CD4-positive, CD25-positive, alpha-beta regulatory T cell (primary cell): Measurements from ENCODE around the gene STAG1. TPM values are rescaled to one million over a fixed set of nuclear protein-coding genes. Genes with fewer than 3 reads are reported as not detected.

ENCODE experiments used
- ATAC-seq, 2 donors: fragments of 150-1000 bp; cut with Tn5 transposase; one replicate each; pipeline ENCODE4 v1.10.0; 2021; ENCODE audit warnings: low read depth in 2 of 2, moderate number of reproducible peaks in 2 of 2, moderate library complexity in 1 of 2
- DNase-seq, 3 donors: peaks; one replicate each; pipeline versions ENCODE4 v3.0.0 to v3.0.0-alpha.2; 2012 to 2022; ENCODE audit warnings: mixed read lengths in 1 of 3
- H3K27ac ChIP-seq: one replicate; pipeline ENCODE4 v1.7.0; 2013; ENCODE audit warnings: mild to moderate bottlenecking, low read length; ENCODE audit not compliant: insufficient read depth, poor library complexity, severe bottlenecking
- H3K27me3 ChIP-seq: one replicate; pipeline ENCODE4 v1.7.0; 2013; ENCODE audit warnings: low read length; ENCODE audit not compliant: control insufficient read depth, insufficient read depth
- H3K36me3 ChIP-seq: one replicate; pipeline ENCODE4 v1.7.0; 2013; ENCODE audit warnings: mild to moderate bottlenecking, low read length, moderate library complexity; ENCODE audit not compliant: control insufficient read depth, insufficient read depth
- H3K4me1 ChIP-seq: 2 replicates; pipeline ENCODE4 v1.7.0; 2013; ENCODE audit warnings: mild to moderate bottlenecking, low read length; ENCODE audit not compliant: insufficient read depth, control insufficient read depth, poor library complexity, severe bottlenecking
- H3K4me3 ChIP-seq: one replicate; pipeline ENCODE4 v1.7.0; 2013; ENCODE audit warnings: low read depth, mild to moderate bottlenecking, low read length, moderate library complexity
- H3K9me3 ChIP-seq, 2 experiments: 1 replicate in 1 of 2; 2 replicates in 1 of 2; pipeline ENCODE4 v1.7.0; 2013; ENCODE audit warnings: low read length in 2 of 2, mild to moderate bottlenecking in 1 of 2, moderate library complexity in 1 of 2; ENCODE audit not compliant: control insufficient read depth in 2 of 2
- H3K27ac Mint-ChIP-seq, 3 donors: one replicate each; pipeline ENCODE4 v1.8.0; 2020 to 2022; ENCODE audit warnings: mild to moderate bottlenecking in 3 of 3, mixed read lengths in 3 of 3, moderate library complexity in 2 of 3
- H3K27me3 Mint-ChIP-seq: one replicate; pipeline ENCODE4 v1.8.0; 2022; ENCODE audit warnings: mild to moderate bottlenecking, mixed read lengths
- H3K36me3 Mint-ChIP-seq: one replicate; pipeline ENCODE4 v1.8.0; 2020; ENCODE audit warnings: mixed read lengths
- H3K4me1 Mint-ChIP-seq, 4 donors: one replicate each; pipeline ENCODE4 v1.8.0; 2020 to 2022; ENCODE audit warnings: mixed read lengths in 4 of 4, mild to moderate bottlenecking in 1 of 4
- H3K4me3 Mint-ChIP-seq, 4 donors: one replicate each; pipeline ENCODE4 v1.8.0; 2020 to 2022; ENCODE audit warnings: mild to moderate bottlenecking in 4 of 4, mixed read lengths in 4 of 4, moderate library complexity in 3 of 4
- H3K9me3 Mint-ChIP-seq, 7 donors: one replicate each; pipeline ENCODE4 v1.8.0; 2020 to 2022; ENCODE audit warnings: mixed read lengths in 7 of 7, mild to moderate bottlenecking in 3 of 7, moderate library complexity in 2 of 7
- polyA plus RNA-seq, 4 donors: library from polyadenylated mRNA; unstranded; fragments of 300-500 nt; fragmentation: Illumina TruSeq; gene quantifications; one replicate each; pipeline ENCODE4 v1.2.3, GENCODE V29; 2021
- total RNA-seq: library from RNA; stranded (reverse); gene quantifications from one replicate; pipeline ENCODE4 v1.2.3, GENCODE V29; 2022

STAG1 gene
- total and polyA plus RNA-seq, 5 donors from 2014 or later: 16.0 to 58.6 (median 21.3) TPM

DNA sequence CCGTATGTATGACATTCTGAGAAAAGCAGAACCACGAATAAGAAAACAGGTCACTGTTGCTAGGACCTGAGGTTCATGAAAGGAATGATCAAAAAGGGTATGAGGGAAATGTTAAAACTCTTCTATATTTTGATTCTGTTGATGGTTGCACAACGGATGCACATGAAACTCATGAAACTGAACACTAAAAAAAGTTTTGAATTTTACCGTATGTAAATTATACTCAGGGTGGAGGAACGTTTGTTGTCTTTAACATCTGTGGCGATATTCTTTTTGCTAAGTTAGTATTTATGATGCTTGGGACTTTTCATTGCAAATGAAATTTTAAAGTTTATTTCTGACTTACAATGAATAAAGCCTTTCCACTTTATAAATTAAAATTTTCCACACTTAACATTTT is 55.4 kb downstream of the STAG1 start:
- Histone ChIP-seq H3K27me3 (no peaks in the 10 kb centered on the region), H3K4me1 (no peaks in the 10 kb centered on the region), H3K9me3 (peaks cover 48 to 63% of the 10 kb centered on the region in 2 experiments), H3K36me3 (peaks cover 5% of the 10 kb centered on the region), H3K27ac (no peak overlapping the region), H3K4me3 (no peak overlapping the region)
- H3K36me3 Mint-ChIP-seq: peaks cover 40% of the 10 kb centered on the region
- H3K4me3 Mint-ChIP-seq: no peak overlapping the region
- ATAC-seq (no peak), DNase-seq (no peak)
- no peaks in the 10 kb centered on the region for H3K27me3 Mint-ChIP-seq
- H3K9me3 Mint-ChIP-seq: peaks cover 4 to 56% (median 18%) of the 10 kb centered on the region in 7 donors
- H3K4me1 Mint-ChIP-seq: peaks cover 25 to 46% (median 36%) of the 10 kb centered on the region in 4 donors
- H3K27ac Mint-ChIP-seq: no peak overlapping the region

DNA sequence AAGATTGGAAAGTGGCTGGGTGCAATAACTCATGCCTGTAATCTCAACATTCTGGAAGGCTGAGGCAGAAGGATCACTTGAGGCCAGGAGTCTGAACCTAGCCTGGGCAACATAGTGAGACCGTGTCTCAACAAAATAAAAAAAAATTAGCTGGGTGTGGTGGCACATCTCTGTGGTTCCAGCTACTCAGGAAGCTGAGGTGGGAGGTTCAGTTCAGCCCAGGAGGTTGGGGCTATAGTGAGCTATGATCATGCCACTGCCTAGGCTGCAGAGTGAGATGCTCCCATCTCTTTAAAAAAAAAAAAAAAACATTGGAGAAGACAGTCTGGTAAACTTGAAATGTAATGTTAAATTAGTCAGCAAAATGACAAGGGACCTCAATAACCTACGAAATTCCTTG is 57.9 kb downstream of the STAG1 start:
- H3K9me3 Mint-ChIP-seq: peaks cover 7 to 60% (median 24%) of the 10 kb centered on the region in 7 donors
- H3K4me3 Mint-ChIP-seq: peak overlapping the region in 1 of 4 donors; percentile 62
- H3K27ac Mint-ChIP-seq: no peak overlapping the region
- H3K4me3 ChIP-seq: peak overlapping the region; percentile 14
- H3K36me3 ChIP-seq: peaks cover 5% of the 10 kb centered on the region
- no peak overlapping the region for H3K27ac ChIP-seq
- DNase-seq (peak in 1 of 3 donors; percentile 55), ATAC-seq (no peak)
- peaks cover 27 to 45% (median 36%) of the 10 kb centered on the region in 4 donors for H3K4me1 Mint-ChIP-seq
- peaks cover 44% of the 10 kb centered on the region for H3K36me3 Mint-ChIP-seq
- H3K9me3 ChIP-seq: peaks cover 48 to 60% of the 10 kb centered on the region in 2 experiments
- H3K4me1 ChIP-seq: peaks cover 11% of the 10 kb centered on the region
- H3K27me3 Mint-ChIP-seq: no peaks in the 10 kb centered on the region
- no peaks in the 10 kb centered on the region for H3K27me3 ChIP-seq

DNA sequence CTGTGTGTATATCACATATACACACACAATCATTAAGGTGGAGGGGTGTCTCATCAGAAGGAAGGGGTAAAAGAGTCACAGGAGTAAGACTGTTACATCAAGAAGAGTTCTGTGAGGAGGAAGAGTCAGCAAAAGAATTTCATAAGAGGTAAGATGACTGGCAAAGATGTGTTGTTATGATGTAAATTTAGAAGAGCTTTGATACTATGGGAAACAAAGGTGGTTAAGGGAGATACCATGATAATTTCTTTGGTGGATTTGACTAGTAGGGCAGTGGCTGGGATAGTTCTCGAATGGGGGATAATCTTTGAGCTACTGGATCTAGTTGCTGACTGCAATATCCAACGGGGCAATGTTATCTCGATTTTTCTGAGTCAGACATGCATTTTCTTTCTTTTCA is 61.6 kb downstream of the STAG1 start:
- Histone ChIP-seq H3K4me1 (peaks cover 11% of the 10 kb centered on the region), H3K9me3 (peaks cover 26 to 33% of the 10 kb centered on the region in 2 experiments), H3K4me3 (no peak overlapping the region), H3K36me3 (peaks cover 2% of the 10 kb centered on the region), H3K27ac (no peak overlapping the region), H3K27me3 (no peaks in the 10 kb centered on the region)
- ATAC-seq: no peak
- Mint-ChIP-seq H3K9me3 (peaks cover 5 to 33% (median 10%) of the 10 kb centered on the region in 7 donors), H3K27ac (peak overlapping the region in 1 of 3 donors; percentile 69), H3K27me3 (no peaks in the 10 kb centered on the region), H3K36me3 (peaks cover 31% of the 10 kb centered on the region), H3K4me1 (peaks cover 26 to 51% (median 40%) of the 10 kb centered on the region in 4 donors), H3K4me3 (peak overlapping the region in 1 of 4 donors; percentile 2)
- DNase-seq: no peak

DNA sequence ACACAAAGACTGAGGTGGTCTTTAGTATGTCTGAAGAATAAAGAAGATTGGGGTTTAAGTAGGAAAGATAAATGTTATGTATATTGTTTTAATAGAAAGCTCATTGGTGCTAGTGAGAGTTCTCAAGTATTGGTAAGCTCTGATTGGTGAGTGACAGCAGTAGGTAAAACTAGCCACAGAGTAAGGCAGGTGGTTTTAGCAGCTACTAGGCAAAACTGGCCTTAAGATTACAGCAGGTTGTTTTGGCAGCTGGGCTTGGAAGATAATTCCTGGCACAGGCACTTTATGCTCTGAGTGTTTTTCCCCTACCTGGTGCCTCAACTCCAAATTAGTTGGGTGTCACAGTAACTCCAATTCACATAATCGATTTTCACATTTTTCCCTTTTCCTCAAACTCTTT is 66.3 kb downstream of the STAG1 start:
- Mint-ChIP-seq H3K36me3 (peaks cover 22% of the 10 kb centered on the region), H3K4me1 (peaks cover 36 to 54% (median 49%) of the 10 kb centered on the region in 4 donors), H3K4me3 (no peak overlapping the region), H3K9me3 (peaks cover 3 to 9% (median 5%) of the 10 kb centered on the region in 7 donors), H3K27ac (no peak overlapping the region), H3K27me3 (no peaks in the 10 kb centered on the region)
- H3K36me3 ChIP-seq: no peaks in the 10 kb centered on the region
- peaks cover 0 to 4% of the 10 kb centered on the region in 2 experiments for H3K9me3 ChIP-seq
- no peak overlapping the region for H3K27ac ChIP-seq
- H3K4me1 ChIP-seq: peaks cover 8% of the 10 kb centered on the region
- H3K4me3 ChIP-seq: no peak overlapping the region
- no peak for DNase-seq
- H3K27me3 ChIP-seq: no peaks in the 10 kb centered on the region
- no peak for ATAC-seq

DNA sequence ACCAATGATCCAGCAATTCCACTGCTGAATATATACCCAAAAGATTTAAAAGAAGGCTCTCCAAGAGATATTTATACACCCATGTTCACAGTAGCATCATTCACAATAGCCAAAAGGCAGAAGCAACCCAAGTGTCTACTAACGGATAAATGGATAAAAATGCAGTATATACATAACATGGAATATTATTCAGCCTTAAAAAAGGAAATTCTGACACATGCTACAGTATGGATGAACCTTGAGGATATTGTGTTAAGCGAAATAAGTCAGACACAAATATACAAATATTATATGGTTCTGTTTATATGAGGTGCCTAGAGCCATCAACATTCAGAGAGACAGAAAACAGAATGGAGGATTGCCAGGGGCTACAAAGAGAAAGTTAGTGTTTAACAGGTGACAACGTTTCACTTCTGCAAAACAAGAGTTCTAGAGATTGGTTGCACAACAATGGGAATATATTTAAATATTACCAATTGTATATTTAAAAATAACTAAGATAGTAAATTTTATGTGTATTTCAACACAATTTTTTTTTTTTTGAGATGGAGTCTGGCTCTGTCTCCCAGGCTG is 69.4 kb downstream of the STAG1 start:
- peaks cover 0 to 9% (median 0%) of the 10 kb centered on the region in 7 donors for H3K9me3 Mint-ChIP-seq
- peak overlapping the region in 1 of 3 donors; percentile 29 for H3K27ac Mint-ChIP-seq
- H3K4me1 ChIP-seq: no peaks in the 10 kb centered on the region
- H3K4me3 ChIP-seq: no peak overlapping the region
- no peaks in the 10 kb centered on the region for H3K27me3 Mint-ChIP-seq
- peaks cover 7% of the 10 kb centered on the region for H3K36me3 Mint-ChIP-seq
- H3K36me3 ChIP-seq: no peaks in the 10 kb centered on the region
- no peak for ATAC-seq
- DNase-seq: no peak
- H3K27me3 ChIP-seq: no peaks in the 10 kb centered on the region
- H3K4me3 Mint-ChIP-seq: no peak overlapping the region
- H3K27ac ChIP-seq: no peak overlapping the region
- peaks cover 0 to 4% of the 10 kb centered on the region in 2 experiments for H3K9me3 ChIP-seq
- H3K4me1 Mint-ChIP-seq: peaks cover 17 to 42% (median 32%) of the 10 kb centered on the region in 4 donors

DNA sequence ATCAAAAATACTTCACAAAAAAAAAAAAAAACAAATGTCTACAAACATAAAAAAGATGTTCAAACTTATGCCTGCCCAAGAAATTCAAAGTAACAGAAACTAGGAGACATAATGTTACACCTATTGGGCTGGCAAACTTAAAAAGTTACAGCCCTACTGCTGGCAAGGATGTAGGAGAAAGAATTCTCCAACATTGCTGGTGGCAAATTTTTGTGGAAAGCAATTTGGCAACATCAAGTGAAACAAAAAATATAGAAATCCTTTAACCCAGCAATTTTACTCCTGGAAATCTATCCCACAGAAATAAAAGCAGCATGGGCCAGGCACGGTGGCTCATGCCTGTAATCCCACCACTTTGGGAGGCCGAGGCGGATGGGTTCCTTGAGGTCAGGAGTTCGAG is 73.2 kb downstream of the STAG1 start:
- Histone ChIP-seq H3K4me3 (no peak overlapping the region), H3K4me1 (peaks cover 10% of the 10 kb centered on the region), H3K9me3 (peaks cover 0 to 4% of the 10 kb centered on the region in 2 experiments), H3K27ac (no peak overlapping the region), H3K36me3 (no peaks in the 10 kb centered on the region), H3K27me3 (no peaks in the 10 kb centered on the region)
- H3K27me3 Mint-ChIP-seq: no peaks in the 10 kb centered on the region
- peaks cover 0 to 7% (median 0%) of the 10 kb centered on the region in 7 donors for H3K9me3 Mint-ChIP-seq
- peaks cover 17 to 49% (median 37%) of the 10 kb centered on the region in 4 donors for H3K4me1 Mint-ChIP-seq
- no peak for ATAC-seq
- H3K36me3 Mint-ChIP-seq: peaks cover 3% of the 10 kb centered on the region
- H3K4me3 Mint-ChIP-seq: no peak overlapping the region
- H3K27ac Mint-ChIP-seq: no peak overlapping the region
- no peak for DNase-seq

DNA sequence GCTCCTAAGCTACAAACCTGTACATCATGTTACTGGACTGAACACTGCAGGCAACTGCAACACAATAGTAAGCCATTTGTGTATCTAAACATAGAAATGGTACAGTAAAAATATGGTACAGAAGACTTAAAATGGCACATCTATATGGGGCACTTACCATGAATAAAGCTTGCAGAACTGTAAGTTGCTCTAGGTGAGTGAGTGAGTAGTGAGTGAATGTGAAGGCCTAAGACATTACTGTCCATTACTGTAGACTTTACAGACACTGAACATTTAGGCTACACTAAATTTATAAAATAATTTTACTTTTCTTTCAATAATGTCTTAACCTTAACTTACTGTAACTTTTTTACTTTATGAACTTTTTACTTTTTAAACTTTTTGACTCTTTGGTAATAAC is 76.2 kb downstream of the STAG1 start:
- H3K4me1 Mint-ChIP-seq: peaks cover 21 to 70% (median 43%) of the 10 kb centered on the region in 4 donors
- H3K4me3 Mint-ChIP-seq: no peak overlapping the region
- H3K36me3 Mint-ChIP-seq: peaks cover 12% of the 10 kb centered on the region
- no peaks in the 10 kb centered on the region for H3K27me3 ChIP-seq
- H3K4me1 ChIP-seq: peaks cover 10% of the 10 kb centered on the region
- no peak overlapping the region for H3K27ac ChIP-seq
- no peaks in the 10 kb centered on the region for H3K9me3 Mint-ChIP-seq
- ATAC-seq (no peak), DNase-seq (no peak)
- H3K27ac Mint-ChIP-seq: no peak overlapping the region
- H3K4me3 ChIP-seq: no peak overlapping the region
- H3K27me3 Mint-ChIP-seq: no peaks in the 10 kb centered on the region
- H3K36me3 ChIP-seq: no peaks in the 10 kb centered on the region
- no peaks in the 10 kb centered on the region for H3K9me3 ChIP-seq
